WTC11 (cell line): Measurements from ENCODE around the gene VTI1A. TPM values are rescaled to one million over a fixed set of nuclear protein-coding genes. Genes with fewer than 3 reads are reported as not detected.

Experiments used
- ATAC-seq: fragments of 200-7000 bp; cut with Tn5 transposase; 2 replicates; pipeline ENCODE4 v1.10.0; 2021; ENCODE audit warnings: mild to moderate bottlenecking, moderate library complexity
- CTCF ChIA-PET: fragments of 300-600 bp; sonication (Branson Sonifier 250); formaldehyde crosslinking; loops from one replicate; lab custom pipeline; 2021; ENCODE audit warnings: antibody characterized with exemption; lab: Charles Lee
- POLR2A ChIA-PET: fragments of 350-600 bp; sonication (Branson Sonifier 250); formaldehyde crosslinking; loops from one replicate; lab custom pipeline; 2021; ENCODE audit warnings: antibody characterized with exemption; lab: Charles Lee
- DNase-seq: peaks from one replicate; pipeline ENCODE4 v3.0.0; 2021; ENCODE audit warnings: low spot score
- H3K27ac Mint-ChIP-seq: 2 replicates; pipeline ENCODE4 v1.8.0; 2021; ENCODE audit warnings: mixed read lengths
- H3K27me3 Mint-ChIP-seq: 2 replicates; pipeline ENCODE4 v1.8.0; 2021; ENCODE audit warnings: low read depth, mild to moderate bottlenecking, moderate library complexity, mixed read lengths
- H3K36me3 Mint-ChIP-seq: 2 replicates; pipeline ENCODE4 v1.8.0; 2021; ENCODE audit warnings: mixed read lengths
- H3K4me1 Mint-ChIP-seq: 2 replicates; pipeline ENCODE4 v1.8.0; 2022; ENCODE audit warnings: mixed read lengths
- H3K4me3 Mint-ChIP-seq: 2 replicates; pipeline ENCODE4 v1.8.0; 2021; ENCODE audit warnings: mild to moderate bottlenecking, moderate library complexity, mixed read lengths
- H3K9me3 Mint-ChIP-seq: 2 replicates; pipeline ENCODE4 v1.8.0; 2021; ENCODE audit warnings: mixed read lengths
- ATF3 ChIP-seq: sonication (generic); formaldehyde crosslinking; conservative IDR thresholded peaks from 2 replicates; pipeline ENCODE4 v1.8.1; 2022; ENCODE audit warnings: mild to moderate bottlenecking, missing genetic modification reagents
- CTCF ChIP-seq: fragments of 200-600 bp; IDR thresholded peaks from 2 replicates; pipeline ENCODE4 v1.8.0; 2022; ENCODE audit warnings: antibody characterized with exemption
- FOXP1 ChIP-seq: sonication (generic); formaldehyde crosslinking; IDR thresholded peaks from 2 replicates; pipeline ENCODE4 v1.8.0; 2022; ENCODE audit warnings: missing genetic modification reagents, mild to moderate bottlenecking, moderate library complexity, borderline replicate concordance
- GABPB1 ChIP-seq: sonication (generic); formaldehyde crosslinking; IDR thresholded peaks from 2 replicates; pipeline ENCODE4 v1.8.1; 2023; ENCODE audit warnings: mild to moderate bottlenecking, missing genetic modification reagents
- IRF2 ChIP-seq: sonication (generic); formaldehyde crosslinking; IDR thresholded peaks from 2 replicates; pipeline ENCODE4 v1.8.0; 2022; ENCODE audit warnings: low read depth, missing genetic modification reagents, borderline replicate concordance
- NR2C2 ChIP-seq: sonication (generic); formaldehyde crosslinking; IDR thresholded peaks from 2 replicates; pipeline ENCODE4 v1.8.0; 2022; ENCODE audit warnings: mild to moderate bottlenecking, missing genetic modification reagents
- PRRX2 ChIP-seq: fragments of 250-450 bp; sonication (Bioruptor Pico); IDR thresholded peaks from 2 replicates; pipeline ENCODE4 v1.8.0; 2021; ENCODE audit warnings: mild to moderate bottlenecking
- RELA ChIP-seq: sonication (generic); formaldehyde crosslinking; IDR thresholded peaks from 2 replicates; pipeline ENCODE4 v1.8.1; 2022; ENCODE audit warnings: missing genetic modification reagents, mild to moderate bottlenecking, borderline replicate concordance
- SOX15 ChIP-seq: fragments of 250-450 bp; sonication (Bioruptor Pico); IDR thresholded peaks from 2 replicates; pipeline ENCODE4 v1.9.0; 2021; ENCODE audit warnings: mild to moderate bottlenecking
- STAT6 ChIP-seq: sonication (generic); formaldehyde crosslinking; conservative IDR thresholded peaks from 2 replicates; pipeline ENCODE4 v1.8.1; 2023; ENCODE audit warnings: mild to moderate bottlenecking, low read depth, missing genetic modification reagents, moderate library complexity
- ZBTB43 ChIP-seq: sonication (generic); formaldehyde crosslinking; IDR thresholded peaks from 2 replicates; pipeline ENCODE4 v1.8.1; 2023; ENCODE audit warnings: mild to moderate bottlenecking, missing genetic modification reagents
- ZNF532 ChIP-seq: fragments of 250-450 bp; sonication (Bioruptor Pico); IDR thresholded peaks from 2 replicates; pipeline ENCODE4 v1.9.0; 2021; ENCODE audit warnings: mild to moderate bottlenecking, borderline replicate concordance
- total RNA-seq: library from RNA; stranded (reverse); gene quantifications from 3 replicates; pipeline ENCODE4 v1.2.3, GENCODE V29; 2021
- TF ChIP-seq, protein P1 (sequence below): sonication (generic); formaldehyde crosslinking; IDR thresholded peaks from 2 replicates; pipeline ENCODE4 v1.8.0; 2022; ENCODE audit warnings: mild to moderate bottlenecking, missing genetic modification reagents
- TF ChIP-seq, protein P2 (sequence below): sonication (generic); formaldehyde crosslinking; IDR thresholded peaks from 2 replicates; pipeline ENCODE4 v1.8.0; 2022; ENCODE audit warnings: missing genetic modification reagents
- TF ChIP-seq, protein P3 (sequence below): fragments of 250-450 bp; sonication (Bioruptor Pico); IDR thresholded peaks from 2 replicates; pipeline ENCODE4 v1.8.0; 2021; ENCODE audit warnings: mild to moderate bottlenecking
- TF ChIP-seq, protein P4 (sequence below): fragments of 250-450 bp; sonication (Bioruptor Pico); IDR thresholded peaks from 2 replicates; pipeline ENCODE4 v1.9.0; 2021; ENCODE audit warnings: moderate library complexity, mild to moderate bottlenecking, inconsistent platforms, borderline replicate concordance

VTI1A gene
- total RNA-seq, 1 experiment from 2014 or later, result 20.1 TPM

DNA sequence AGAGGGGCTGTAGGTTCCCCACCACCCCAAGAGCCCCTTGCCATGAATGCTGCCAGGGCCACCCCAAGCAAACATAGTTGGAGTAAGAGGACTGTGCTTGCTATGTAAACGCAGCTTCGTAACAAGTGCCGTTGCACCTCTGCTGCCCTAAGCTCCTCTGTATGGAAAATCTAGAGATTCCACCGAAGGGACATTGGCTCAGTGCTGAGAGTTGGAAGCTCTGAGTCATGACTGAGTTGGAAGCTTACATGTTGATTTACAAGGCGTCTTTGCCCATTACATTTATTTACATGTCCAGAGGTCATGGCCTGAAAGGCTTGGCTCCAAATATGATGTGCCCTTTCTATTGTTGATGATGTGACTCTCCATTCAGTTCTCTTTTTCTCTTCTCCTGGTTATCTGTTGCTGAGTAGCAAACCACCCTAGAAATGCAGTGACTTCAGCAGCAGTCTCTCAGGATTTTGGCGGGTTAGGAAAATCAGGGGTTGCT lies 270.0 kb downstream of the VTI1A start:
- ChIA-PET CTCF (no interaction called here), POLR2A (no interaction called here)
- TF ChIP-seq GABPB1 (CRISPR knock-in tag), result peak; percentile 71
- TF ChIP-seq, protein P1, sequence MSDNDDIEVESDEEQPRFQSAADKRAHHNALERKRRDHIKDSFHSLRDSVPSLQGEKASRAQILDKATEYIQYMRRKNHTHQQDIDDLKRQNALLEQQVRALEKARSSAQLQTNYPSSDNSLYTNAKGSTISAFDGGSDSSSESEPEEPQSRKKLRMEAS, result no peak
- ATAC-seq, result no peak
- H3K9me3 Mint-ChIP-seq, result no peaks in the 10 kb centered on the region
- no peaks in the 10 kb centered on the region for H3K27me3 Mint-ChIP-seq
- peak overlapping the region; percentile 50 for H3K27ac Mint-ChIP-seq
- DNase-seq, result no peak
- no peaks in the 10 kb centered on the region for H3K36me3 Mint-ChIP-seq
- peaks cover 72% of the 10 kb centered on the region for H3K4me1 Mint-ChIP-seq
- H3K4me3 Mint-ChIP-seq, result no peak overlapping the region

DNA sequence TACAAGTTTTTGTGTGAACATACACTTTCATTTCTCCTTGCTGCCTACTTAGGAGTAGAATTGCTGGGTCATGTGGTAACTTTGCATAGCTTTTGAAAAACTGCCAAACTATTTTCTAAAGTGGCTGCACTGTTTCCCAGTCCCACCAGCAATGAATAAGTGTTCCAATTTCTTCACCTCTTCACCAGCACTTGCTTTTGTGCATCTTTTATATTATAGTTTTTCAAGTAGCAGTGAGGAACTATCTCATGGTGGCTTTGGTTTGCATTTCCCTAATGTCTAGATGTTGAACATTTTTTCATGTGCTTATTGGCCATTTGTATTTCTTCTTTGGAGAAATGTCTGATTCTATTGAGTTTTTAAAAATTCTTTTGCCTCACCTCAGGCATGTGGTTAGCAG lies 273.2 kb downstream of the VTI1A start:
- POLR2A ChIA-PET, result no interaction called here
- TF ChIP-seq ZBTB43 (CRISPR knock-in tag), result no peak
- TF ChIP-seq, protein P2, sequence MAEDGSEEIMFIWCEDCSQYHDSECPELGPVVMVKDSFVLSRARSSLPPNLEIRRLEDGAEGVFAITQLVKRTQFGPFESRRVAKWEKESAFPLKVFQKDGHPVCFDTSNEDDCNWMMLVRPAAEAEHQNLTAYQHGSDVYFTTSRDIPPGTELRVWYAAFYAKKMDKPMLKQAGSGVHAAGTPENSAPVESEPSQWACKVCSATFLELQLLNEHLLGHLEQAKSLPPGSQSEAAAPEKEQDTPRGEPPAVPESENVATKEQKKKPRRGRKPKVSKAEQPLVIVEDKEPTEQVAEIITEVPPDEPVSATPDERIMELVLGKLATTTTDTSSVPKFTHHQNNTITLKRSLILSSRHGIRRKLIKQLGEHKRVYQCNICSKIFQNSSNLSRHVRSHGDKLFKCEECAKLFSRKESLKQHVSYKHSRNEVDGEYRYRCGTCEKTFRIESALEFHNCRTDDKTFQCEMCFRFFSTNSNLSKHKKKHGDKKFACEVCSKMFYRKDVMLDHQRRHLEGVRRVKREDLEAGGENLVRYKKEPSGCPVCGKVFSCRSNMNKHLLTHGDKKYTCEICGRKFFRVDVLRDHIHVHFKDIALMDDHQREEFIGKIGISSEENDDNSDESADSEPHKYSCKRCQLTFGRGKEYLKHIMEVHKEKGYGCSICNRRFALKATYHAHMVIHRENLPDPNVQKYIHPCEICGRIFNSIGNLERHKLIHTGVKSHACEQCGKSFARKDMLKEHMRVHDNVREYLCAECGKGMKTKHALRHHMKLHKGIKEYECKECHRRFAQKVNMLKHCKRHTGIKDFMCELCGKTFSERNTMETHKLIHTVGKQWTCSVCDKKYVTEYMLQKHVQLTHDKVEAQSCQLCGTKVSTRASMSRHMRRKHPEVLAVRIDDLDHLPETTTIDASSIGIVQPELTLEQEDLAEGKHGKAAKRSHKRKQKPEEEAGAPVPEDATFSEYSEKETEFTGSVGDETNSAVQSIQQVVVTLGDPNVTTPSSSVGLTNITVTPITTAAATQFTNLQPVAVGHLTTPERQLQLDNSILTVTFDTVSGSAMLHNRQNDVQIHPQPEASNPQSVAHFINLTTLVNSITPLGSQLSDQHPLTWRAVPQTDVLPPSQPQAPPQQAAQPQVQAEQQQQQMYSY (CRISPR knock-in tag), result no peak
- TF ChIP-seq STAT6 (CRISPR knock-in tag), result no peak
- TF ChIP-seq ZNF532, result no peak
- TF ChIP-seq IRF2, result no peak
- TF ChIP-seq NR2C2 (CRISPR knock-in tag), result no peak
- TF ChIP-seq SOX15 (CRISPR knock-in tag), result no peak
- no peak for TF ChIP-seq CTCF
- TF ChIP-seq FOXP1 (CRISPR knock-in tag), result no peak
- no peak for TF ChIP-seq PRRX2 (CRISPR knock-in tag)
- TF ChIP-seq RELA (CRISPR knock-in tag), result no peak
- no peak for TF ChIP-seq ATF3 (CRISPR knock-in tag)
- TF ChIP-seq, protein P3, sequence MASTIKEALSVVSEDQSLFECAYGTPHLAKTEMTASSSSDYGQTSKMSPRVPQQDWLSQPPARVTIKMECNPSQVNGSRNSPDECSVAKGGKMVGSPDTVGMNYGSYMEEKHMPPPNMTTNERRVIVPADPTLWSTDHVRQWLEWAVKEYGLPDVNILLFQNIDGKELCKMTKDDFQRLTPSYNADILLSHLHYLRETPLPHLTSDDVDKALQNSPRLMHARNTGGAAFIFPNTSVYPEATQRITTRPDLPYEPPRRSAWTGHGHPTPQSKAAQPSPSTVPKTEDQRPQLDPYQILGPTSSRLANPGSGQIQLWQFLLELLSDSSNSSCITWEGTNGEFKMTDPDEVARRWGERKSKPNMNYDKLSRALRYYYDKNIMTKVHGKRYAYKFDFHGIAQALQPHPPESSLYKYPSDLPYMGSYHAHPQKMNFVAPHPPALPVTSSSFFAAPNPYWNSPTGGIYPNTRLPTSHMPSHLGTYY, result no peak
- TF ChIP-seq, protein P4, sequence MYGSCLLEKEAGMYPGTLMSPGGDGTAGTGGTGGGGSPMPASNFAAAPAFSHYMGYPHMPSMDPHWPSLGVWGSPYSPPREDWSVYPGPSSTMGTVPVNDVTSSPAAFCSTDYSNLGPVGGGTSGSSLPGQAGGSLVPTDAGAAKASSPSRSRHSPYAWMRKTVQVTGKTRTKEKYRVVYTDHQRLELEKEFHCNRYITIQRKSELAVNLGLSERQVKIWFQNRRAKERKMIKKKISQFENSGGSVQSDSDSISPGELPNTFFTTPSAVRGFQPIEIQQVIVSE (CRISPR knock-in tag), result no peak
- DNase-seq (no peak), ATAC-seq (no peak)
- no peaks in the 10 kb centered on the region for H3K9me3 Mint-ChIP-seq
- no peaks in the 10 kb centered on the region for H3K27me3 Mint-ChIP-seq
- no peaks in the 10 kb centered on the region for H3K36me3 Mint-ChIP-seq
- CTCF ChIA-PET, result interaction anchor here (0.7 kb wide), 1 partner anchor 80 kb away, joined by 3 read pairs; no protein-coding TSS in a partner anchor
- H3K4me3 Mint-ChIP-seq, result no peak overlapping the region
- H3K4me1 Mint-ChIP-seq, result peaks cover 80% of the 10 kb centered on the region
- no peak overlapping the region for H3K27ac Mint-ChIP-seq
